Gastroesophageal sphincter (tissue), 4 donors: Measurements from ENCODE around the gene NISCH. TPM values are rescaled to one million over a fixed set of nuclear protein-coding genes. Genes with fewer than 3 reads are reported as not detected.

Source experiments
- ATAC-seq: fragments of 150-250 bp; one replicate; pipeline ENCODE4 v1.9.1; 2016; ENCODE audit warnings: mild to moderate bottlenecking, moderate library complexity
- H3K27ac ChIP-seq, 4 donors: fragments of 200-600 bp; sonication (generic) in 3 of 4; 1 replicate in 3 of 4; 2 replicates in 1 of 4; pipeline ENCODE4 v1.5.1; 2016 to 2019
- H3K27me3 ChIP-seq: fragments of 200-600 bp; sonication (generic); one replicate; pipeline ENCODE4 v1.5.1; 2019
- H3K36me3 ChIP-seq, 2 donors: fragments of 200-600 bp; sonication (generic); one replicate each; pipeline ENCODE4 v1.5.1; 2019; ENCODE audit warnings: control low read depth in 1 of 2
- H3K4me1 ChIP-seq, 3 donors: fragments of 200-600 bp; sonication (generic); 1 replicate in 2 of 3; 2 replicates in 1 of 3; pipeline ENCODE4 v1.5.1; 2016 to 2019; ENCODE audit warnings: control low read depth in 2 of 3
- H3K4me3 ChIP-seq, 2 donors: fragments of 200-600 bp; sonication (generic); one replicate each; pipeline ENCODE4 v1.5.1; 2019; ENCODE audit warnings: mild to moderate bottlenecking in 1 of 2, moderate library complexity in 1 of 2
- H3K9me3 ChIP-seq, 3 donors: fragments of 200-600 bp; sonication (generic); one replicate each; pipeline ENCODE4 v1.5.1; 2017 to 2019; ENCODE audit warnings: control low read depth in 2 of 3
- CTCF ChIP-seq, 4 experiments: fragments of 200-600 bp in 2 of 4; fragments of 450-650 bp in 2 of 4; sonication (generic) in 1 of 4; IDR thresholded peaks; one replicate each; pipeline ENCODE4 v1.5.1; 2017 to 2019; ENCODE audit warnings: antibody characterized with exemption in 4 of 4, mild to moderate bottlenecking in 2 of 4, moderate library complexity in 2 of 4
- EP300 ChIP-seq: sonication (generic); formaldehyde crosslinking; IDR thresholded peaks from one replicate; pipeline ENCODE4 v1.6.1; 2017; ENCODE audit warnings: antibody characterized with exemption, mild to moderate bottlenecking
- POLR2A ChIP-seq, 2 donors: fragments of 450-650 bp; IDR thresholded peaks; one replicate each; pipeline ENCODE4 v1.6.1; 2017; ENCODE audit warnings: antibody characterized with exemption in 2 of 2, mild to moderate bottlenecking in 2 of 2, moderate library complexity in 1 of 2
- POLR2AphosphoS5 ChIP-seq: sonication (generic); formaldehyde crosslinking; IDR thresholded peaks from one replicate; pipeline ENCODE4 v1.6.1; 2017; ENCODE audit warnings: antibody characterized with exemption
- WGBS, 2 donors: methylation state at CpG; one replicate each; pipeline ENCODE4 v1.1.5; 2018; ENCODE audit warnings: low coverage in 1 of 2; 5-methylcytosine and 5-hydroxymethylcytosine counted together
- total RNA-seq, 4 donors: library from RNA; depleted of rRNA; stranded (reverse); fragments of >200 nt; gene quantifications; one replicate each; pipeline ENCODE4 v1.1.0, GENCODE V29; 2016

NISCH gene
- total RNA-seq: 10 to 100 TPM; 56.7 to 95.9 (median 78.9) TPM

GRCh38 chr3:52455283-52456168, at the start of gene NISCH:
NISCH (plus strand) TSS chr3:52455604; CDS start chr3:52455642, 38 bp downstream.
- H3K27me3 ChIP-seq: no peaks in the 10 kb centered on the region
- peak within 1 kb of the TSS; percentile 67 to 97 (median 96) for H3K27ac ChIP-seq
- peak; percentile 86 for TF ChIP-seq POLR2AphosphoS5
- no peak for TF ChIP-seq CTCF (IDR thresholded peaks at IDR 0.05)
- peak; percentile 72 to 73 for TF ChIP-seq POLR2A (IDR thresholded peaks at IDR 0.05)
- TF ChIP-seq EP300: no peak
- no peaks in the 10 kb centered on the region for H3K9me3 ChIP-seq
- WGBS, 2 donors: 0 to 1% methylated on average over 2 to 10 of the region's 86 CpGs
- peaks cover 0 to 40% (median 12%) of the 10 kb centered on the region in 3 donors for H3K4me1 ChIP-seq
- peak within 1 kb of the TSS; percentile 65 to 95 for H3K4me3 ChIP-seq
- peaks cover 0 to 32% of the 10 kb centered on the region in 2 donors for H3K36me3 ChIP-seq
- peak; percentile 81 for ATAC-seq

GRCh38 chr3:52406231-52406661, 49.2 kb upstream of the NISCH start:
- Histone ChIP-seq H3K4me3 (no peak overlapping the region), H3K36me3 (peaks cover 0 to 74% of the 10 kb centered on the region in 2 donors), H3K4me1 (peaks cover 5 to 38% (median 12%) of the 10 kb centered on the region in 3 donors), H3K27me3 (no peaks in the 10 kb centered on the region), H3K9me3 (no peaks in the 10 kb centered on the region), H3K27ac (no peak overlapping the region)
- no CpG with 5 or more reads among the region's 11 CpGs for WGBS, 2 donors
- TF ChIP-seq POLR2AphosphoS5: no peak
- TF ChIP-seq POLR2A (IDR thresholded peaks at IDR 0.05): no peak
- TF ChIP-seq CTCF (IDR thresholded peaks at IDR 0.05): no peak
- TF ChIP-seq EP300: no peak
- no peak for ATAC-seq

- H3K9me3 ChIP-seq: no peaks in the 10 kb centered on the region
- H3K4me3 ChIP-seq: no peak overlapping the region
- 87 to 91% methylated on average over 4 to 8 of the region's 20 CpGs for WGBS, 2 donors
- H3K27ac ChIP-seq: no peak overlapping the region
- H3K4me1 ChIP-seq: peaks cover 5 to 45% (median 19%) of the 10 kb centered on the region in 3 donors
- TF ChIP-seq POLR2A (IDR thresholded peaks at IDR 0.05): no peak
- TF ChIP-seq CTCF (IDR thresholded peaks at IDR 0.05): no peak
- no peak for TF ChIP-seq EP300
- no peak for TF ChIP-seq POLR2AphosphoS5
- ATAC-seq: no peak
- no peaks in the 10 kb centered on the region for H3K27me3 ChIP-seq
- H3K36me3 ChIP-seq: peaks cover 0 to 67% of the 10 kb centered on the region in 2 donors
Measured at GRCh38 chr3:52406791-52407510, 48.5 kb upstream of the NISCH start.

- 80 to 90% methylated on average over 1 to 2 of the region's 3 CpGs for WGBS, 2 donors
- H3K36me3 ChIP-seq: peaks cover 0 to 58% of the 10 kb centered on the region in 2 donors
Measured at GRCh38 chr3:52407779-52408178, 47.6 kb upstream of the NISCH start.

More at GRCh38 chr3:52407779-52408178, 47.6 kb upstream of the NISCH start:
- H3K27me3 ChIP-seq: no peaks in the 10 kb centered on the region
- no peak overlapping the region for H3K27ac ChIP-seq
- no peak overlapping the region for H3K4me3 ChIP-seq
- no peak for ATAC-seq
- H3K9me3 ChIP-seq: no peaks in the 10 kb centered on the region
- TF ChIP-seq CTCF (IDR thresholded peaks at IDR 0.05): no peak
- TF ChIP-seq EP300: no peak
- TF ChIP-seq POLR2AphosphoS5: no peak
- TF ChIP-seq POLR2A (IDR thresholded peaks at IDR 0.05): no peak
- H3K4me1 ChIP-seq: peaks cover 10 to 53% (median 24%) of the 10 kb centered on the region in 3 donors
